Osteoblast (primary cell): ENCODE results near the gene SNX24. TPM values are rescaled to one million over a fixed set of nuclear protein-coding genes. Genes with fewer than 3 reads are reported as not detected.

Experiments
- DNase-seq: peaks from one replicate; pipeline ENCODE4 v3.0.0; 2011; ENCODE audit warnings: low spot score, mixed read lengths; ENCODE audit not compliant: insufficient read length; ENCODE audit errors: missing footprints
- H2AFZ ChIP-seq: 2 replicates; pipeline ENCODE4 v1.6.0; 2011; ENCODE audit warnings: mild to moderate bottlenecking, low read length
- H3K27ac ChIP-seq: 2 replicates; pipeline ENCODE4 v1.5.1; 2011; ENCODE audit warnings: mild to moderate bottlenecking, low read depth, low read length, moderate library complexity
- H3K27me3 ChIP-seq: 2 replicates; pipeline ENCODE4 v1.6.0; 2012; ENCODE audit warnings: mild to moderate bottlenecking, control low read depth, inconsistent platforms, low read length, moderate library complexity; ENCODE audit not compliant: insufficient read depth
- H3K36me3 ChIP-seq: 2 replicates; pipeline ENCODE4 v1.5.1; 2011; ENCODE audit warnings: mild to moderate bottlenecking, low read length, control low read depth, moderate library complexity; ENCODE audit not compliant: insufficient read depth
- H3K4me1 ChIP-seq: 2 replicates; pipeline ENCODE4 v1.5.1; 2011; ENCODE audit warnings: mild to moderate bottlenecking, low read length, control low read depth, moderate library complexity; ENCODE audit not compliant: insufficient read depth
- H3K4me2 ChIP-seq: 2 replicates; pipeline ENCODE4 v1.6.0; 2011; ENCODE audit warnings: mild to moderate bottlenecking, low read length; ENCODE audit not compliant: insufficient read depth
- H3K4me3 ChIP-seq: fragments of 200-600 bp; sonication (generic); 3 replicates; pipeline ENCODE4 v1.5.1; 2012; ENCODE audit warnings: mild to moderate bottlenecking, low read length, inconsistent platforms; ENCODE audit not compliant: insufficient read depth
- H3K79me2 ChIP-seq: 2 replicates; pipeline ENCODE4 v1.6.0; 2012; ENCODE audit warnings: mild to moderate bottlenecking, low read length, control low read depth, inconsistent platforms; ENCODE audit not compliant: insufficient read depth
- H3K9me3 ChIP-seq: 2 replicates; pipeline ENCODE4 v1.5.1; 2011; ENCODE audit warnings: low read depth, low read length, control low read depth
- H4K20me1 ChIP-seq: 2 replicates; pipeline ENCODE4 v1.6.0; 2012; ENCODE audit warnings: mild to moderate bottlenecking, low read length, control low read depth; ENCODE audit not compliant: insufficient read depth
- total RNA-seq: library from RNA; depleted of rRNA; stranded (reverse); fragments of >200 nt; gene quantifications from 2 replicates; pipeline ENCODE4 v1.2.3, GENCODE V29; 2012
- TF ChIP-seq, protein P1 (sequence below): IDR thresholded peaks from 2 replicates; pipeline ENCODE4 v1.5.1; 2011; ENCODE audit warnings: mild to moderate bottlenecking, low read depth, low read length, moderate library complexity; ENCODE audit errors: extremely low read depth

SNX24 gene
- total RNA-seq, 1 donor = 26.4 TPM

DNA sequence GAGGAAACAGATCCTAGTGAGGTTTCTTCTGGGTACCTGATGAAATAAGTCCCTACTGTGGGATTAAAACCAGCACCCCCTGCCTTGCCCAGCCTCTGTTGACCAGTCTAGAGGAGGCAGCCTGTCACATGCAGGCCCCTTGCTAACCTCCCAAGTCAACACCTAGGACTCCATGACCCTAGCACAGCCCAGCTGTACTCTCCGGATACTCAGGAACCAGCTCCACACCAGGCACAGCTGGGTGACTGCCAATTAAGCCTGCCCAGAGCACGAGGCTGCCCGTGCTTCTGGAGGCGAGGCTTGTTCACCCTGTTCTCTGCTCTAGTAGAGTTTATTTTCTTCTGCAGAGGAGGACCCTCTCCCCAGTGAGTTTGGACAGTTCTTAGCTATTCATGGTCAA, 92.5 kb downstream of the SNX24 start:
- DNase-seq = no peak
- H3K36me3 ChIP-seq = no peaks in the 10 kb centered on the region
- no peaks in the 10 kb centered on the region for H4K20me1 ChIP-seq
- H3K27me3 ChIP-seq = no peaks in the 10 kb centered on the region
- no peaks in the 10 kb centered on the region for H3K9me3 ChIP-seq
- no peak overlapping the region for H3K27ac ChIP-seq
- H2AFZ ChIP-seq = no peak overlapping the region
- H3K79me2 ChIP-seq = no peaks in the 10 kb centered on the region
- no peak overlapping the region for H3K4me2 ChIP-seq
- no peak overlapping the region for H3K4me3 ChIP-seq
- TF ChIP-seq, protein P1, sequence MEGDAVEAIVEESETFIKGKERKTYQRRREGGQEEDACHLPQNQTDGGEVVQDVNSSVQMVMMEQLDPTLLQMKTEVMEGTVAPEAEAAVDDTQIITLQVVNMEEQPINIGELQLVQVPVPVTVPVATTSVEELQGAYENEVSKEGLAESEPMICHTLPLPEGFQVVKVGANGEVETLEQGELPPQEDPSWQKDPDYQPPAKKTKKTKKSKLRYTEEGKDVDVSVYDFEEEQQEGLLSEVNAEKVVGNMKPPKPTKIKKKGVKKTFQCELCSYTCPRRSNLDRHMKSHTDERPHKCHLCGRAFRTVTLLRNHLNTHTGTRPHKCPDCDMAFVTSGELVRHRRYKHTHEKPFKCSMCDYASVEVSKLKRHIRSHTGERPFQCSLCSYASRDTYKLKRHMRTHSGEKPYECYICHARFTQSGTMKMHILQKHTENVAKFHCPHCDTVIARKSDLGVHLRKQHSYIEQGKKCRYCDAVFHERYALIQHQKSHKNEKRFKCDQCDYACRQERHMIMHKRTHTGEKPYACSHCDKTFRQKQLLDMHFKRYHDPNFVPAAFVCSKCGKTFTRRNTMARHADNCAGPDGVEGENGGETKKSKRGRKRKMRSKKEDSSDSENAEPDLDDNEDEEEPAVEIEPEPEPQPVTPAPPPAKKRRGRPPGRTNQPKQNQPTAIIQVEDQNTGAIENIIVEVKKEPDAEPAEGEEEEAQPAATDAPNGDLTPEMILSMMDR = no peak
- no peaks in the 10 kb centered on the region for H3K4me1 ChIP-seq

DNA sequence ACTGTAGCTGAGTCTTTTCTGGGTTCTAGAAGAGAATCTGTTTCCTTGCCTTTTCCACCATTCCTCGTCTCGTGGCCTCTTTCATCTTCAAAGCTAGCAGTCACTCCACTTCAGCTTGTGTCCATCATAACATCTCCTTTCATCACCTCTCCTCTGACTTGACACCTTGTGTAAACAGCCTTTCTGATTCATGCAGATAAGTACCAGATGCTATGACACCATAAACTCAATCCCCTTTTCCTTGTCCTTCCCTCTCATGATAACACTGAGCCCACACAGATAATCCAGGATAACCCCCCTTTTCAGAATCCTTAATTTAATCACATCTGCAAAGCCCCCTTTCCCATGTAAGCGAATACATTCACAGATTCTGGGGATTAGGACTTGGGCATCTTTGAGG, 95.5 kb downstream of the SNX24 start:
- H3K27ac ChIP-seq = no peak overlapping the region
- TF ChIP-seq, protein P1 = no peak
- H2AFZ ChIP-seq = no peak overlapping the region
- H3K4me1 ChIP-seq = no peaks in the 10 kb centered on the region
- H3K9me3 ChIP-seq = no peaks in the 10 kb centered on the region
- H3K36me3 ChIP-seq = no peaks in the 10 kb centered on the region
- no peak for DNase-seq
- no peak overlapping the region for H3K4me3 ChIP-seq
- H3K79me2 ChIP-seq = no peaks in the 10 kb centered on the region
- no peaks in the 10 kb centered on the region for H3K27me3 ChIP-seq
- H4K20me1 ChIP-seq = peaks cover 3% of the 10 kb centered on the region
- no peak overlapping the region for H3K4me2 ChIP-seq

GRCh38 chr5:122941737-122942136, 96.3 kb downstream of the SNX24 start:
- TF ChIP-seq, protein P1 = no peak
- H4K20me1 ChIP-seq = peaks cover 3% of the 10 kb centered on the region
- H3K9me3 ChIP-seq = no peaks in the 10 kb centered on the region
- DNase-seq = no peak
- no peak overlapping the region for H3K27ac ChIP-seq
- no peak overlapping the region for H2AFZ ChIP-seq
- H3K4me3 ChIP-seq = no peak overlapping the region
- H3K79me2 ChIP-seq = no peaks in the 10 kb centered on the region
- H3K36me3 ChIP-seq = no peaks in the 10 kb centered on the region
- no peaks in the 10 kb centered on the region for H3K27me3 ChIP-seq
- H3K4me1 ChIP-seq = no peaks in the 10 kb centered on the region
- no peak overlapping the region for H3K4me2 ChIP-seq

DNA sequence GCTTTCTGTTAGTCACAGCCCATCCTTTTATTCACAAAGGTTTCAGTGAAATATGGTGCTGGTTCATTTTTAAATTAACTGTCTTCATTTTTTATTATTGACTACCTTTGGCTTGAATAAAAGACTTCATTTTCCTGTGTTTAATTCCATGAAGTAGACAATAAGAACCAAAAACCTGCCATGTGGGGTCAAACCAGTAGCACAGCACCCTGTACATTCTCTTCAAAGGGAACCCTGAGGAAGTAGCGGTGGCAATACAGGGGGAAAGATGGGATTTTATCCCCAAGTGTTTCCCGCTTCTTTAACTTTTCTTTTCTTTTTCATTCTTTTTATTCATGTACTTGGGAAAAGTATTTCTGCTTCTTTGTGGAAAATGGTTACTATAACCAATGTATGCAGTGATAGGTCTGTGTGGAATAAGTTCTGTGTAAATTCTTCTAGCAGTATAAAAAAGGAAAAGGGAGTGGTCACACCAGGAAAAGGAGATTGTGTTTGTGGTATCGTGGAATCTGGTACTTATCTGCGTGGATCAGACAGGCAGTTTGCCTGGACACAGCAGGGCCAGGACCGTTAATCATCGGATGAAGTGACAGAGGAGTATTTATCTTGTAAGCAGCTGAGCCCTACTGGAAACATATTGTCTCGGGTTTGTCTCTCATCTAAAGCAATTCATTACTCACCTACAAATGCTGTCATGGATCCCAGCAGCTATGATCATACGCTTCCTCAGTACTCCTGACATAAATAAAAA, 96.9 kb downstream of the SNX24 start:
- Histone ChIP-seq H3K9me3 (no peaks in the 10 kb centered on the region), H3K4me2 (peak overlapping the region; percentile 17), H4K20me1 (peaks cover 3% of the 10 kb centered on the region), H3K79me2 (no peaks in the 10 kb centered on the region), H3K4me3 (no peak overlapping the region), H3K27me3 (no peaks in the 10 kb centered on the region), H3K4me1 (no peaks in the 10 kb centered on the region), H3K27ac (no peak overlapping the region), H3K36me3 (no peaks in the 10 kb centered on the region), H2AFZ (no peak overlapping the region)
- no peak for DNase-seq
- TF ChIP-seq, protein P1 = no peak
